T follicular helper cell (primary cell): ENCODE measurements around the gene SEC61A1.

ENCODE experiments used
- DNase-seq: peaks from one replicate; pipeline ENCODE4 v3.0.0-alpha.2; 2020; ENCODE audit warnings: low read depth

SEC61A1 gene

GRCh38 chr3:128060473-128061381, 8.5 kb downstream of the SEC61A1 start:
- DNase-seq, result no peak

- no peak for DNase-seq
Measured at GRCh38 chr3:128062033-128062745, 10.0 kb downstream of the SEC61A1 start.

GRCh38 chr3:128063865-128064264, 11.6 kb downstream of the SEC61A1 start:
- no peak for DNase-seq

GRCh38 chr3:128064962-128065361, 12.7 kb downstream of the SEC61A1 start:
- DNase-seq, result no peak

- no peak for DNase-seq
Measured at GRCh38 chr3:128066114-128066513, 13.9 kb downstream of the SEC61A1 start.

GRCh38 chr3:128066676-128067075, 14.4 kb downstream of the SEC61A1 start:
- DNase-seq, result no peak

- DNase-seq, result no peak
Measured at GRCh38 chr3:128067489-128067888, 15.3 kb downstream of the SEC61A1 start.

- no peak for DNase-seq
Measured at GRCh38 chr3:128068156-128068620, 16.0 kb downstream of the SEC61A1 start.

- no peak for DNase-seq
Measured at GRCh38 chr3:128069271-128069670, 17.0 kb downstream of the SEC61A1 start.

- no peak for DNase-seq
Measured at GRCh38 chr3:128070898-128071591, 18.8 kb downstream of the SEC61A1 start.

GRCh38 chr3:128071771-128072453, 19.7 kb downstream of the SEC61A1 start:
- no peak for DNase-seq

GRCh38 chr3:128072454-128073184, 20.4 kb downstream of the SEC61A1 start:
- no peak for DNase-seq

GRCh38 chr3:128073185-128073725, 21.0 kb downstream of the SEC61A1 start:
- DNase-seq, result no peak

GRCh38 chr3:128073807-128074206, 21.6 kb downstream of the SEC61A1 start:
- DNase-seq, result no peak

- no peak for DNase-seq
Measured at GRCh38 chr3:128074851-128075521, 22.7 kb downstream of the SEC61A1 start.

GRCh38 chr3:128075522-128076482, 23.6 kb downstream of the SEC61A1 start:
- peak; percentile 78 for DNase-seq

- DNase-seq, result peak; percentile 38
Measured at GRCh38 chr3:128076483-128077201, 24.4 kb downstream of the SEC61A1 start.

- no peak for DNase-seq
Measured at GRCh38 chr3:128077202-128077624, 25.0 kb downstream of the SEC61A1 start.
